Left lobe of liver (tissue), 1 donor: ENCODE data around the gene CD52. TPM values are rescaled to one million over a fixed set of nuclear protein-coding genes. Genes with fewer than 3 reads are reported as not detected.

Source experiments
- total RNA-seq: library from RNA; stranded (reverse); gene quantifications from one replicate; pipeline ENCODE4 v1.2.1, GENCODE V29; 2021
- donor health status: DM: no; HTN: yes; CAD: no.

Gene CD52
- total RNA-seq, 1 donor from 2014 or later = 3.0 TPM

Other genes starting within 250 kb of the CD52 start
- 6.3 TPM for gene PDIK1L, start 206.1 kb upstream of the CD52 start, total RNA-seq
- 0.28 TPM for gene FAM110D, start 158.9 kb upstream of the CD52 start, total RNA-seq
- gene C1orf232, start 149.0 kb upstream of the CD52 start, total RNA-seq = not detected
- gene ZNF593, start 148.1 kb upstream of the CD52 start, total RNA-seq = 23.7 TPM
- not detected for gene ZNF593OS, start 146.1 kb upstream of the CD52 start, total RNA-seq
- gene CNKSR1, start 140.5 kb upstream of the CD52 start, total RNA-seq = 0.63 TPM
- gene CATSPER4, start 127.4 kb upstream of the CD52 start, total RNA-seq = not detected
- gene CEP85, start 83.8 kb upstream of the CD52 start, total RNA-seq = 5.5 TPM
- 31.5 TPM for gene SH3BGRL3, start 37.9 kb upstream of the CD52 start, total RNA-seq
- gene UBXN11, start 11.3 kb upstream of the CD52 start, total RNA-seq = 7.8 TPM
- gene CRYBG2, start 36.2 kb downstream of the CD52 start, total RNA-seq = 0.18 TPM
- not detected for gene ZNF683, start 54.8 kb downstream of the CD52 start, total RNA-seq
- gene LIN28A, start 92.9 kb downstream of the CD52 start, total RNA-seq = 1.1 TPM
- 25.9 TPM for gene DHDDS, start 114.4 kb downstream of the CD52 start, total RNA-seq
- 84.3 TPM for gene HMGN2, start 154.5 kb downstream of the CD52 start, total RNA-seq
- gene RPS6KA1, start 211.8 kb downstream of the CD52 start, total RNA-seq = 12.9 TPM